ENCODE results near the gene IFT74. TPM values are rescaled to one million over a fixed set of nuclear protein-coding genes. Genes with fewer than 3 reads are reported as not detected.

Gene IFT74
- polyA plus RNA-seq, 1 experiment = 15.6 TPM

GRCh38 chr9:27029186-27029585 lies 73.0 kb downstream of the IFT74 start:
- H3K27me3 ChIP-seq (ENCODE audit: control insufficient read depth, insufficient read depth, low read length) = no peaks in the 10 kb centered on the region
- no peak overlapping the region for H3K27ac ChIP-seq (ENCODE audit: low read depth, low read length)
- TF ChIP-seq CTCF (IDR thresholded peaks at IDR 0.05; ENCODE audit: low read depth, low read length) = no peak
- H3K9me3 ChIP-seq (ENCODE audit: control insufficient read depth, insufficient read depth, low read length) = no peaks in the 10 kb centered on the region
- no peak for DNase-seq (ENCODE audit: low read depth, low spot score)
- H3K4me3 ChIP-seq (ENCODE audit: low read depth, low read length) = no peak overlapping the region
- ChIA-PET CTCF (interaction anchor here (0.5 to 2.0 kb wide), 2 partner anchors 247 to 1373 kb away, joined by 3 to 14 read pairs; no protein-coding TSS in a partner anchor), POLR2A (no interaction called here)

GRCh38 chr9:27033815-27034403 lies 77.7 kb downstream of the IFT74 start:
- TF ChIP-seq CTCF (IDR thresholded peaks at IDR 0.05; ENCODE audit: low read depth, low read length) = peak; percentile 82
- POLR2A ChIA-PET = no interaction called here
- CTCF ChIA-PET = interaction anchor here (0.9 to 2.8 kb wide), 12 partner anchors 11 to 246 kb away, joined by 3 to 26 read pairs (median 5); no protein-coding TSS in a partner anchor
- H3K27me3 ChIP-seq (ENCODE audit: control insufficient read depth, insufficient read depth, low read length) = no peaks in the 10 kb centered on the region
- no peaks in the 10 kb centered on the region for H3K9me3 ChIP-seq (ENCODE audit: control insufficient read depth, insufficient read depth, low read length)
- H3K27ac ChIP-seq (ENCODE audit: low read depth, low read length) = no peak overlapping the region
- DNase-seq (ENCODE audit: low read depth, low spot score) = peak; percentile 18
- no peak overlapping the region for H3K4me3 ChIP-seq (ENCODE audit: low read depth, low read length)

- no peak for DNase-seq (ENCODE audit: low read depth, low spot score)
- ChIA-PET CTCF (interaction anchor here (0.6 kb wide), 1 partner anchor 237 kb away, joined by 3 read pairs; no protein-coding TSS in a partner anchor), POLR2A (interaction anchor here (0.7 kb wide), 1 partner anchor 12 kb away, joined by 10 read pairs; no protein-coding TSS in a partner anchor)
- Histone ChIP-seq H3K4me3 (ENCODE audit: low read depth, low read length) (no peak overlapping the region), H3K27me3 (ENCODE audit: control insufficient read depth, insufficient read depth, low read length) (no peaks in the 10 kb centered on the region), H3K27ac (ENCODE audit: low read depth, low read length) (no peak overlapping the region), H3K9me3 (ENCODE audit: control insufficient read depth, insufficient read depth, low read length) (no peaks in the 10 kb centered on the region)
- TF ChIP-seq CTCF (IDR thresholded peaks at IDR 0.05; ENCODE audit: low read depth, low read length) = no peak
These were observed 81.3 kb downstream of the IFT74 start for GRCh38 chr9:27037499-27037898.

- no peaks in the 10 kb centered on the region for H3K27me3 ChIP-seq (ENCODE audit: control insufficient read depth, insufficient read depth, low read length)
- H3K4me3 ChIP-seq (ENCODE audit: low read depth, low read length) = no peak overlapping the region
- CTCF ChIA-PET = interaction anchor here (1.4 kb wide), 1 partner anchor 9 kb away, joined by 4 read pairs; no protein-coding TSS in a partner anchor
- POLR2A ChIA-PET = no interaction called here
- no peak overlapping the region for H3K27ac ChIP-seq (ENCODE audit: low read depth, low read length)
- TF ChIP-seq CTCF (IDR thresholded peaks at IDR 0.05; ENCODE audit: low read depth, low read length) = no peak
- DNase-seq (ENCODE audit: low read depth, low spot score) = no peak
- no peaks in the 10 kb centered on the region for H3K9me3 ChIP-seq (ENCODE audit: control insufficient read depth, insufficient read depth, low read length)
These were observed 85.5 kb downstream of the IFT74 start for GRCh38 chr9:27041746-27042145.

- H3K4me3 ChIP-seq (ENCODE audit: low read depth, low read length) = no peak overlapping the region
- no peak for TF ChIP-seq CTCF (IDR thresholded peaks at IDR 0.05; ENCODE audit: low read depth, low read length)
- H3K9me3 ChIP-seq (ENCODE audit: control insufficient read depth, insufficient read depth, low read length) = no peaks in the 10 kb centered on the region
- POLR2A ChIA-PET = no interaction called here
- H3K27ac ChIP-seq (ENCODE audit: low read depth, low read length) = no peak overlapping the region
- H3K27me3 ChIP-seq (ENCODE audit: control insufficient read depth, insufficient read depth, low read length) = no peaks in the 10 kb centered on the region
- DNase-seq (ENCODE audit: low read depth, low spot score) = no peak
- CTCF ChIA-PET = interaction anchor here (1.4 kb wide), 1 partner anchor 9 kb away, joined by 4 read pairs; no protein-coding TSS in a partner anchor
These were observed 86.3 kb downstream of the IFT74 start for GRCh38 chr9:27042476-27042875.
